Retinal pigment epithelial cell (primary cell): Measurements from ENCODE around the gene AXL.
A peak's percentile ranks its signal among the peaks of the same experiment; 100 is the strongest.

Experiments
- DNase-seq: peaks from one replicate; pipeline ENCODE4 v3.0.0-alpha.2; 2010; ENCODE audit warnings: low read depth
- H3K4me3 ChIP-seq: 2 replicates; pipeline ENCODE4 v1.5.1; 2011; ENCODE audit warnings: mild to moderate bottlenecking, low read length, control low read depth, moderate library complexity
- TF ChIP-seq, protein P1 (sequence below): conservative IDR thresholded peaks from 2 replicates; pipeline ENCODE4 v1.5.1; 2011; ENCODE audit warnings: low read depth, low read length, control low read depth, inconsistent platforms

AXL gene

DNA sequence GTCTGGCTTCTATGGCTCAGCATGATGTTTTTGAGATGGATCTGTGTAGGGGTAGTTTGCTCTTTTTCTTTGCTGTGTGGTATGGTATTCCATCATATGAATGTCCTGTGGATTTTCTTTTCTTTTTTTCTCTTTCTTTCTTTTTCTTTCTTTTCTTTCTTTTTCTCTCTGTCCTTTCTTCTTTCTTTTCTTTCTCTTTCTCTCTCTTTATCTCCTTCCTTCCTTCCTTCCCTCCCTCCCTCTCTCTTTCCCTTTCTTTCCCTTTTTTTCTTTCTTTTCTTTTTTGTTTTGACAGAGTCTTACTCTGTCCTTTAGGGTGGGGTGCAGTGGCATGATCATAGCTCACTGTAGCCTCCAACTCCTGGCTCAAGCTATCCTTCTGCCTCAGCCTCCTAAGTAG lies 36.1 kb downstream of the AXL start:
- no peak for DNase-seq
- no peak overlapping the region for H3K4me3 ChIP-seq
- TF ChIP-seq, protein P1, sequence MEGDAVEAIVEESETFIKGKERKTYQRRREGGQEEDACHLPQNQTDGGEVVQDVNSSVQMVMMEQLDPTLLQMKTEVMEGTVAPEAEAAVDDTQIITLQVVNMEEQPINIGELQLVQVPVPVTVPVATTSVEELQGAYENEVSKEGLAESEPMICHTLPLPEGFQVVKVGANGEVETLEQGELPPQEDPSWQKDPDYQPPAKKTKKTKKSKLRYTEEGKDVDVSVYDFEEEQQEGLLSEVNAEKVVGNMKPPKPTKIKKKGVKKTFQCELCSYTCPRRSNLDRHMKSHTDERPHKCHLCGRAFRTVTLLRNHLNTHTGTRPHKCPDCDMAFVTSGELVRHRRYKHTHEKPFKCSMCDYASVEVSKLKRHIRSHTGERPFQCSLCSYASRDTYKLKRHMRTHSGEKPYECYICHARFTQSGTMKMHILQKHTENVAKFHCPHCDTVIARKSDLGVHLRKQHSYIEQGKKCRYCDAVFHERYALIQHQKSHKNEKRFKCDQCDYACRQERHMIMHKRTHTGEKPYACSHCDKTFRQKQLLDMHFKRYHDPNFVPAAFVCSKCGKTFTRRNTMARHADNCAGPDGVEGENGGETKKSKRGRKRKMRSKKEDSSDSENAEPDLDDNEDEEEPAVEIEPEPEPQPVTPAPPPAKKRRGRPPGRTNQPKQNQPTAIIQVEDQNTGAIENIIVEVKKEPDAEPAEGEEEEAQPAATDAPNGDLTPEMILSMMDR = no peak

DNA sequence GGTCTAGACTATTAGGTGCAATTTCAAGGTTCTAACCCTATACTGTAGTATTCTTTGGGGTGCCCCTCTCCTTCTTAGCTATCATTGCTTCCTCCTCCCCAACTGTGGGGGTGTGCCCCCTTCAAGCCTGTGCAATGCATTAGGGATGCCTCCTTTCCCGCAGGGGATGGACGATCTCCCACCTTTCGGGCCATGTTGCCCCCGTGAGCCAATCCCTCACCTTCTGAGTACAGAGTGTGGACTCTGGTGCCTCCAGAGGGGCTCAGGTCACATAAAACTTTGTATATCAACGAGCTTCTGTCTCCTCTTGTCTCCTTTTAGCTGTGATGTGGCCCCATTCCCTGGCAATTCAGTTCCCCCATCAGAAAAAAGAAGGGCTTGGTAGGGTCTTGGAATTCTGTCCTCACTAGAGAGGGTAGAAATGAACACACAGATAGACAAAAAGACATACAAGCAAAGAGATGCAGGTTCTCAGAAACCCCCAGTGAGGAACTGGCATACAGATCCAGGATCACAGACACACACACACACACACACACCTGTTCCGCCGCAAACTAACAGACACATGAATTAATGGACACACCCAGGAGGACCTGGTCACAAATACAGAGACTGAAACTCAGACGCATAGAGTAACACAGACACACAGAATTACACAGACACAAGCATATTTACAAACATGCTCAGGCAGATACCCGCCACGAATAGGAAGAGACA lies 42.6 kb downstream of the AXL start:
- no peak for DNase-seq
- H3K4me3 ChIP-seq = peak overlapping the region; percentile 83
- TF ChIP-seq, protein P1 = no peak

DNA sequence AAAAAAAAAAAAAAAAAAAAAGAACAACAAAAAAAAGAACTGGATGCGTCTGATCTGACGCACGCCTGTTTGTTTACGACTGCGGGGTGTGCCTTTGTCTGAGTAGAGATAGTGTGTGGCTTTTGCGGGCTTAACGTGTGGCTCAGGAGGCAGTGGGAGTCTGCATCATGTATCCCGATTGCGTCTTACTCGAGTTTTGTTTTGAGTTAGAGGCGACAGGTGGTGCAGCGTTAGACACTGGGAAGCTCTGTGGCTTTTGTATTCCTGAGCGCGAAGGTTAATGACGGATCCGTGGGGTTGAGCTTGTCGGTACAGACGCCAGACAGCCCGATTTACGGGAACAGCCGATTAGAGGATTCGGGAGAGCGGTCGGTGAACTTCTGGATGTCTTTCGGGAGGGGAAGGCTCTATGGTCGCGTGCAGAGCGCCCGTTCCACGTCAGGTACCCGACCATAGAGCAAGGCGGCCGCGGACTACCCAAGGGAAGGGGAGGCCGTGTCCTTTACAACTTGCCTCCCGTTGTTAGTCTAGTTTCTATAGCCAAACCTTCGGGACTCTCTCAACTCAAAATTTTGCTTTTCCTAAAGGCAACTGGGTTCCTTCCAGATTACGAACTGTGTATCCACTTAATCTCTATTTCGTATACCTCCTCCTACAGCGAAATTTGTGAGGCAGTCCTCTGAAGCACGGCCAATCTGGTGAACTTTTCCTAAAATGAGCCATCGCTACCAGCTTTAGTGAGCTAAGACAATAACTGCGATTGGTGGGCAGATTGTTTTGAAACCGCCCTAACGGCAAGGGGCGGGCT lies 44.2 kb downstream of the AXL start:
- TF ChIP-seq, protein P1 = no peak
- H3K4me3 ChIP-seq = peak overlapping the region; percentile 83
- DNase-seq = no peak

DNA sequence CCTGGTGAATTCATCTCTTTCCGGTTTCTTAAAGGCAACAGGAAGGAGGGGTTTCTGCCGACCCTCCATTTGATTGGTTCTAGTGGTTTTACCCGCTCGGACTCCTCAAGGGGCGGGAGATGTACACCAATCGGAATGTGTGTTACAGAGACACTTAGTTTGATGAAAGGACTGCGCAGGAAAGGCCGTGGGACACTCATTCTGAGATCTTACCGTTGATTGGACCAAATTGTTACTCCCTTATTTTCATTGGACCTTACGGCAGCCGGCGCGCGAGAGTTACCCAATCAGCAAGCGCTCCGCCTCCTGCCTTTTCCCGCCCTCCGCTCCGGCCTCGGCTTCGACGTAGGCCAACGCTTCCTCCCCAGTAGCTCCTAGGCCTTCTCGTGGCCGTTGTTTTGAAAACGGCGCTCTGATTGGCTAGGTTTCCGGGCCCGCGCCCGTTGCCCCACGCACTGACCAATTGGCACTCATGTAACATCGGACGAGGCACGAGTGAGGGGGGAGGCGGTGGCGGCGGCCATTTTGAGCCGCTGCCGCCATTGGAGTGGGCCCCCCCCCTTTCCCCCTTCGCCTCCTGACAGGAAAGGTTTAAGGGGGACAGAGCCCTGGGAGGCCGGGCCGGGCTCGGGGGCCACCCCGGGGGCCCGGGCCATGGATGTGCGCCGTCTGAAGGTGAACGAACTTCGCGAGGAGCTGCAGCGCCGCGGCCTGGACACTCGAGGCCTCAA lies 45.0 kb downstream of the AXL start, which contains the start of gene HNRNPUL1:
Gene HNRNPUL1 (plus strand): TSS at position 523 of the 731 bp plus-strand sequence. CDS start 132 bp downstream, at position 655.
- H3K4me3 ChIP-seq = peak within 1 kb of the TSS; percentile 91
- TF ChIP-seq, protein P1 = peak; percentile 38
- DNase-seq = peak; percentile 100

DNA sequence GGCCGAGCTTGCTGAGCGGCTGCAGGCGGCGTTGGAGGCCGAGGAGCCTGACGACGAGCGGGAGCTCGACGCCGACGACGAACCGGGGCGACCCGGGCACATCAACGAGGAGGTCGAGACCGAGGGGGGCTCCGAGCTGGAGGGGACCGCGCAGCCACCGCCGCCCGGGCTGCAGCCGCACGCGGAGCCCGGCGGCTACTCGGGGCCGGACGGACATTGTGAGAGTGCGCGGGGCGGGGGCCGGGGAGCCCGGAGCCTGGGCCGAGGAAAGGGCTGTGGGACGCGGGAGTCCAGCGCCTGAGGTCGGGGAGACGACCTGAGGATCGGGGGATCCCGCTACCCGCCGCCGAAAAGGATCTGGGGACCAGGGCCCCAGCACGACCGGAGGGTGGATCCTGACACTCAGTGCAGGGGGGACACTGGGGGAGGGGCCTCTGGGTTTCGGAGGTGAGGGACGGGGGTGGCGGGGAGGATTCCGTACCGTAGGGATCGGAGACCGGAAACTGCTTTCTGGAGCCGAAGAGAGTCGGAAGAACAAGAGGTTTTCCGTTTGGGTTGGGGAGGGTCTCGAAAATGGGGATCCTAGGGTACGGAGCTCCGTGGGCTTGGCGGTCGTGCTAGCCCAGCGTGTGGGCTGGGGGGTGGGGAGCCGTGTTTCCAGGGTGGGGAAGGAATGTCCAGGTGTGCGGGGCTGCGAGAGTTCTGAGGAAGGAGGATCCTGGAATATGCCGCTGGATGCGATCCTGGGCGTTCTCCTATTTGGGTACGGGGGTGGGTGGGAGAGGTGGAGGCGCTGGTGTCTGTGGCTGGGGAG lies 45.8 kb downstream of the AXL start:
- peak overlapping the region; percentile 91 for H3K4me3 ChIP-seq
- no peak for DNase-seq
- TF ChIP-seq, protein P1 = no peak

DNA sequence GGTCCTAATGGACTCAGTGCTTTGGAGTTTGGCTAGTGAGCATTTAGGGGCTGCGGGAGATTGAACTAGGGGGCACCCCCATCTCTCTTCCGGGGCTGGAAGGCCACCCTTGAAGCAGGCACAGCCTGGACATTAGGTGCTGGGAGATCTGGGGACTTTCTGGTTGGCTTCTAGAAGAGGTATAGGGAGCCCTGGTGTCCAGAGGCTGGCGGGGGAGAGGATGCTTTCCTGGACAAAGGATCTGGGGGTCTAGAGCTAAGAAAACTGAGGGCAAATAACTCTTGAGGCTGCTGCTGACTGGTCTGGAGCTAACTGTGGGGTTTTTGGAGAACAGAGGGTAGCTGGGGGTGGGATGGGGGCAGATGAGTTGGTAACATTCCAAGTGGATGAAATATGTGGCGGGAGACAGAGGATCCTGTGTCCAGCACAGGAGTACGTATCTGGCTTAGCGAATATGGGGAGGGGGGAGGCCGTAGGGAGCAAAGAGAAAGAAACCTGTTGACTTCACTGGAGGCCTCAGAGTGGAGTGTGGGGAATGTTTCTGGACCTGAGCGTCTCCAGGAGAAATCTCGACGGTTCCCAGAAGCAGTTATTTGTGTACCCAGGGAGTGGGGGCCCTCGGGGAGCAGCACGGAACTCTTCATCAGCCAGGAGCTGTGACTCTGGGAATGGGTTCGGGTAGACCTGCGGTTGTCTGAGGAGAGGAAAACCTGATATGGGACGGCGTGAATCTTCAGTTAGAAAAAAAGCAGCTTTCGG lies 46.6 kb downstream of the AXL start:
- DNase-seq = no peak
- TF ChIP-seq, protein P1 = no peak
- H3K4me3 ChIP-seq = peak overlapping the region; percentile 91
